Measurements from ENCODE around the gene NOS1AP.

The NOS1AP gene

DNA sequence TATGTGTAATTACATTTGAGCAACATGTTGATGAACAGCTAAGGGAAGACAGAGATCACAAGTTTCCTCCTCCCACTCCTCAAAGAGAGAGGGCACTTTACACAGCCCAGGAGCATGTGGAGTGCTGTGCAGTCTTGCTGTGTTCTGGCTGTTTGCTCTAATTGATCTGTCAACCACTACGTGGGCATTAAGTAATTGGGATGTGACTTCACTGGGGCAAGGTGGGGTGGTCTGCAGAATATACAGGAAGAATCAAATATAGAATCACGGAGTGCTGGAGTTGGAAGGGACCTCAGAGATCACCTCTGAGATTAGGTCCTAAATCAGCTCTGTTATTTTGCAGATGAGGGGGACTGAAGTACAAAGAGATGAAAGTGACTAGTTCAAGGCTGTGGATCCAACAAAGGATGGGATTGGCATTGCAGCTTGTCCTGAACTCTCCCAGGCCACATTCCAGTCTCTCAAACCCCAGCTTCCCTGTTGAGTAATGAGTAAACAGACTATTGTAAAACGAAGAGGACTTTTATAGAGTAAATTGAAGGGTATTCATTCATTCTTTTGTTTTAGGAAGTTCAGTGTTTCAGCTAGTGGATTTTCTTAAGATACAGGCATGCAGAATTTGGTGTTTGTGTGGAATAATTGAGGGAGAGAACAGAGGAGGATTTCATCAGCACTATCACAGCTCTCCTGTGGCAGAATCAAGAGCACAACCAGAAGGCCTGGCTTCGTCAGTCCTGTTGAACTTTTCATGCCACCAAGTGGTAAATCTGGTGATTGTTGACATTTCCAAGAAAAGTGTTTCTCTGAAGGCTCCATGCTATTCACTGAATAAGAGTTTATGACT is 22.4 kb downstream of the NOS1AP start:
- no peak for DNase-seq

DNA sequence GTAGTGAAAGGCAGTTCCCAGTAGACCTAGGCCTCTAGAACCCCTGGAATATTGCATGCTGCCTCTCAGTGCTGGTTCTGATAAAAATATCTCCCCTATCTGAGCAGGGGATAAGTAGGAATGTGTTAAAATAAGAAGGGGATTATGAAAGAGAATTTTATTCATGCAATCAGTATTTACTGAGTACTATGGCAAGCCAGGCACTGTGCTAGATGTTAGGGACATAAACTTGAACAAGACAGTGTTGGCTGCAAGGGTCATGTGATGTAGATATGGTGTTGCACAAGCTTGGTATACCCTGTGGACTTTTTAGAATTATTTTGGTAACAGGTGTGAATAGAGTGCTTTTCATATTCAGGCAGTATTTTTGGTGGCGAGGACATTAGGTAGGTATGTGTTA is 23.6 kb downstream of the NOS1AP start:
- DNase-seq, result no peak

DNA sequence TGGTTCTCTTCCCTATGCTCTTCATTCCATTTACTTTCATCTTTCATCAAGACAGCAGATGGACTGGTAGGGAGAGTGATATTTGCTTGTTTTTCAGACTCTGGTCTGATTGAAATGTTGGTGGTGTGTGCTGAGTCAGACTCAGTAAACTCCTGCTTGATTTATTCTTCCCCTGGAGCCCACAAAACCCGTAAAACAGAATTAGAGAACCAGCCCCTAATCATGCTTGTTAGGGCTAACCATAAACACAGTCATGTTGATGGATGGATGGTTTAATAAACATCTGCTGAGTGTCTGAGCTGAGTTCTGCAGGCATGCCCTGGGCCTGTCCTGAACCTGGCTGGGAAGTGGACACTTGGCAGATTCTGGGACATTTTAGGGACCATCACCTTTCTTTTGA is 24.8 kb downstream of the NOS1AP start:
- DNase-seq, result no peak

DNA sequence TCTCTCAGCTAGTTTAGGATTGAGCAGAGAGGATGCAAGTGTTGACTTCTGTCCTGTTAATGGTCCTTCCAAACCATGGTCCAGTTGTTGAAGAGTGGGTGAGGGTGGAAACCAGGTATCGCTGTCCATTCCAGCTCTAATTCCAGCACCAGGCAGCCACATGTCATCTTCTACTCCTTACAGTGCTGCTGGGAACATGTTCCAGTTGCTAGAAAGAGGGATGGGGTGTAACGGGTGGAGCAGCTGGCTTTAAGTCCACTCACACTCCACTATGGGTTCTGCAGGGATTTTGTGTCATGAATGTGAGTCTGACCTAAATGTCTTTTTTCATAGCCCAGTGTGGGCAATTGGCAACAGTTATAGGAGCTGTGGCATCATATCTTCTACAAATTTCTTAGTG is 25.2 kb downstream of the NOS1AP start:
- no peak for DNase-seq

DNA sequence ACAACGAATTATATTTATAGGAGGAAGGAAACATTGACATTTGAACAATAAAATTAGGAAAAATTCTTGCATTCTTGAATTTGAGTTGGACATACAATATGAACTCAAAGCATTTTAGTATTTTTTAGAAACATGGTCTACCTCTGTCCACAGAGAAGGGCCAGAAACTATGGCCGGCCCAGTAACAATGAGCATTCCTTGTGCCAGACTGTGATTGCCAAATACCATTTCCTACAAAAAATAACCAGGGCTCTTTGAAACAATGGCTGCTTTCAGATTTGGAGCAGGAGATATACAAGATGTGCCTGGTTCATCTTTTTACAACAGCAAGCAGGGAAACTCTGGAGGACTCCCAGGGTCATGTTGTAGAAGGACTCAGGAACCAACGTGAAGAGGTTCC is 38.4 kb downstream of the NOS1AP start:
- no peak for DNase-seq

DNA sequence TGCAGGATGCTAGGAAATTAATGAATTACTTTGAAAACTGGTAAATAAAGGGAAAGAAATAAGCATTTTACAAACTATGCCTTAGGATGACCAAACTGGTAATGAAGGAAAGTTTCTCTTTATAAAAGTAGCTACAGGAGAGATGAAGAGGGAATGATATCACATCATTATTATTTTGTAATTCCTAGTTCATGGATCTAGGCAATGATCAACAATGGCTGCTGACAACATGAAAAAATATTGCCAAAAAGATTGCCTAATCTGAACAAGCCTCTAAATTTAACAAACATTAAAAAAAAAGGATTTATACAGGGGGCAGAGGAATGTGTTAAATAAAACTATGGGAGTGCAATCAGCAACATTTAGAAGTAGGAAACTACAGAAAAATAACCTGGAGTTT is 38.9 kb downstream of the NOS1AP start:
- no peak for DNase-seq

DNA sequence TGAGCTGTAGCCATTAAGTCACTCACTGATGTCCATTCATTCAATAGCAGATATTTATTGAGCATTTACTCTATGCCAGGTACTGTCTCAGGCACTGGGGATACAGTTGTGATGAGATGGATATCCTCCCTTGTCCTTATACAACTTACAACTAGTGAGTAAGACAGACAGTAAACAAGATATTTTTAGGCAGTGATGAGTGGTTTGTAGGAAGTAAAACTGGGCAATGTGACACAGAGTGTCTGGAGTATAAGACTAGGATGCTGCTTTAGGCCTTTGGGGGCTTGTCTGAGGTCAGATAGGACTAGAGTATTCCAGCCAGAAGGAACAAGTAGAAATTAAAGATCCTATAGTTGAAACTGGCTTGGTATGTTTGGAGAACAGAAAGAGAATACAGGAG is 41.4 kb downstream of the NOS1AP start:
- no peak for DNase-seq

DNA sequence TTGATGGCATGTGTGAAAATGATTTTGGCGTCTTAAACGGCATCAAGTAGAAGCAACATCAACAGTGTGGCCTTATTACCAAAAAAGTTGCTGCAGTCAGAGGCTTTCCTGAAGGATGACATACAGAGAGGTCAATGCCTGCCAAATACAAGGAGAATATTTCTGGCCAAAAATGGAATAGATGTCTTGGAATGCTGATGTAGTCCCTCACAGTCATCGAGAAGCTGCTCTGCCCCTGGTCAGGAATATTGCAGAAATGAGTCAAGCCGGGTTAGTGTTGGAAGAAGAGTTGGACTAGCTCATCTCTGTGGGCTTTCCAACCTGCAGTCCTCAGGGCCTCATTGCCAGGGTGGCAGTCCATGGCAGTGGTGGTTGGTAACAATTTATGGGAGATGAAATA is 42.1 kb downstream of the NOS1AP start:
- DNase-seq, result no peak

DNA sequence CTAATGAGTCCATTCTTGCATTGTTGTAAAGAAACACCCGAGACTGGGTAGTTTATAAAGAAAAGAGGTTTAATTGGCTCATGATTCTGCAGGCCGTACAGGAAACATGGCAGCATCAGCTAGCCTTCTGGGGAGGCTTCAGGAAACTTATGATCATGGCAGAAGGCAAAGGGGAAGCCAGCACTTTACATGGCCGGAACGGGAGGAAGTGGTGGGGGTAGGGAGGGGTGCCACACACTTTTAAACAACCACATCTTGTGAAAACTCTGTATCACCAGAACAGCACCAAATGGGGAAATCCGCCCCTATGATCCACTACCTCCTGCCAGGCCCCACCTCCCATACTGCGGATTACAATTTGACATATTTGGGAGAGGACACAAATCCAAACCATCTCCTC is 43.9 kb downstream of the NOS1AP start:
- DNase-seq, result no peak

DNA sequence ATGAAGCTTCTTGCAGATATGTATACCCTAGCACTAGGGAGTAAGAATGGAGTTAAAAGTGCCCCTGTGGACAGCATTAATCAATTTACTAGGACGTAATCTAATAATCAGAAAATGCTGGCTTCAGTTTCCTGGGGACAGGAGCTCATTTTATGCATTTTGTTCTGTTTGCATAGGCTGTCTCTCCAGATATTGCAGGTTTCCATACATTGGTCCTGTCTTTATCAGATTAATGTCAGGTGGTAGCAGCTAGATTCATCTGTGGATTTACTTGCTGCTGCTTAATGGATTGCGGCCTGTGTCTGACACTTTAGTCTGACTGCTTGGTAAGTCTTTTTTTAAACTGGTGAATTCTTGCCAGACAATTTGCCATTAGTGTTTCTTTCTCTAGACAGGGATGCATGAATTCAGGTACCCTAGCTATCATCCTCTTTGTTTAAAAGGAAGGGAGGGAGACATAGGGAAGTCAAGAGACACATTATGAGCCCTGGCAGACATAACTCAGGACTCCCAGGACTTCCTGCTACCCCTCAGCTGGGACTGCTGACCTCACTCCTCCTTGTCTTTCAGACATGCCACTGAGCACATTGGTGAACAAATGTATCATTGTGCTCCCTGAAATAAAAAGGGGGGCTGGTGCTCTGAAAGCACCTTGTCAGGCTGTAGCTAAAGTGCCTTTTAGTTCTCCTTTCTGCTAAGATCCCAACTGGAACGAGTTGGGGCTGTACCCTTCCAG is 47.7 kb downstream of the NOS1AP start:
- no peak for DNase-seq

DNA sequence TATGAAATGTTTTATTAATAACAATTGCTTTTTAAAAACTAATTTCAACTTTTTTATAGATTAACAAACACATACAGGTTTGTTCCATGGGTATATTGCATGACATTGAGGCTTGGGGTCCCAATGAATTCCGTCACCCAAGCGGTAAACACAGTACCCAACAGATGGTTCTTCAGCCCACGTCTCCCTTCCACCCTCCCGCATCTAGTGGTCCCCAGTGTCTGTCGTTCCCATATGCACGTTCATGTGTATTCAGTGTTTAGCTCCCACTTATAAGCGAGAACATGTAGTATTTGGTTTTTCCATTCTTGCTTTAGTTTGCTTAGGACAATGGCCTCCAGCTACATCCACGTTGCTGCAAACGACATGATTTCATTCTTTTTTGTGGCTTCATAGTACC is 48.6 kb downstream of the NOS1AP start:
- no peak for DNase-seq

DNA sequence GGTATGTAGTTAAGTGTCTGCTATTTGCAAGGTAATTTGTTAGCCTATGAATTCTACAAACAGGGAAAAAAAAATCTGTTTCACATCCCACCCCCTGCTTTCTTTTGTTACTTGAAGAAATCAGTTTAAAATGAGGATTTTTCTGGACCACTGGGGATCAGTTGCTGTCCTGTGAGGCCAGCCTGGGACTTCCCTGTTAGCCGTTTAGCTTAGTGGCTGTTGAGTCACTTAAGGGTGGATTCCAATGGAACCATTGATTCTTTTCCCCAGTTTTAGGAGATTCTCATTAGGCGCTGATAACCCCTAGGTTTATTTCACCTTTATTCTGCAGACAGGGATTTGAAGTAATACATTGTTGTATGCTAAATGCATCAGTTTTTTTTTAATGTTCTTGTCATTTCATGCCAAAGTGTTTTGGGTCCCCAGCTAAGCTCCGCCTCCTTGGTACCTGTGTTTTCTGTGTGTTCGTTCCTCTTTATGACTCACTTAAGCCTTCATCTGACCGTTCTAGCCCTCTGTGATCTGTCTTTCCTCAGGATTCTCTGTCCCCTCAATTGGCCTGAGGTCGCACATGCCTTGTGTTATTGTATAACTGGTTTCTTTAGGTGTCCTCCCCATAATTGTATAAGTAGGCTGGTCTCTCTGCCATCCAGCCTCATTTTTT is 59.3 kb downstream of the NOS1AP start:
- DNase-seq, result no peak

DNA sequence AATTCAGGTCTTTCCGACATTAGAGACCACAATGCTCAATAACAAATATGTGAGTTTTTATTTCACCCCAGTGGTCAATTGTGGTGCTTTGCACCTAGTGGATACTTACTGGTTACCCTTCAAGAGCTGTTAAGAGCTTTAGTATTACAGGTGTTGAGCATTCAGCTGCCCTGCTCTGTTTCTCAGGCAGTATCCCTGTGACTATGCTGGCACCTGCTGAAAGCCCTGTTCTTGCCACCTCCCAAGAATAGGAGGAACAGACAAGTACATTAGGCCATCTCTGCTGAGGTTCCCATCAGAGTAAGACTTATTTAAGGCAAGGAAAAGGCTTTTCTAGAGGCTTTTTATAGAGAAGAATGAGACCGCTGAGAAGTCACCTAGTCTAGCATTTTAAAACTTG is 60.8 kb downstream of the NOS1AP start:
- DNase-seq, result no peak

DNA sequence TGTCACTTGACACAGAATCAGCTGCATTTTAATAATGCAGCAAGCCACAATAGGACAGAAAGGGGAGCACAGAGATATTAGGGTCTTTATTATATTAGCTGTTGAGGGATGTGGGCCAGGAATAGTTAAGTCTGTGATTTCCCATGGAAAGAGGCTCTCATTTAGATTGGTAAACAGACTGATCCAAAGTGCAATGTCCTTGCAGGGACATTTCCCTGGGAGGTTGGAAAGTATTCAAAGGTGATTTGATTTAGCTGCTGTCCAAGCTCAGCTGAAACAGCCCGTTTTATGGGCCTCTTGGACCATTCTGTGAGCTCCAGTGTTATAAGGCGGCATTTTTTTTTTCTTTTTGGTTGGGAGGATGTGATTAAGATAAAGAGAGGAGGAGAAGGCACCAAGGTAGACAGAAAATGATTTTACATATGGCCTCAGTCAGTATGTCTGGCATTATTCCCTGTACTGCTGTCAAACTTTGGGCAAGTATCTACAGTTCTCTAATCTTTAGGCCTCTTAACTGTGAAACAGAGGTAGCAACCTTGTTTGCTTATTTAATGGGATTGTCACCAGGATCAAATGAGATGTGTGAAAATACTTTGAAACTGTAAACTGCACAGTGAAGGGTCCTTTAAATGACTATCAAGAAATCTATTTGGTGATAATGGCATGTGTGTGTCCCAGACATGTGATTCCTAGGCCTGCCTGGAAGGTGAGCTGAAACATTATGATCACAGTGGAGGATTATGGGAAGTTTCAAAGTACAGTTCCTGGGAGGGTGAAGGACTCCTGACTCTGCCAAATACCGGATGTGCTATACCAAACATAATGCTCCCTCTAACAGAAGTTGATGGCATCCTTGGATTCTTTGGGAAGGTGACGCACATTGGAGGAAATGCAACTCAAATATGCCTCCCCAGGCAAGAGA is 62.2 kb downstream of the NOS1AP start:
- DNase-seq, result no peak

DNA sequence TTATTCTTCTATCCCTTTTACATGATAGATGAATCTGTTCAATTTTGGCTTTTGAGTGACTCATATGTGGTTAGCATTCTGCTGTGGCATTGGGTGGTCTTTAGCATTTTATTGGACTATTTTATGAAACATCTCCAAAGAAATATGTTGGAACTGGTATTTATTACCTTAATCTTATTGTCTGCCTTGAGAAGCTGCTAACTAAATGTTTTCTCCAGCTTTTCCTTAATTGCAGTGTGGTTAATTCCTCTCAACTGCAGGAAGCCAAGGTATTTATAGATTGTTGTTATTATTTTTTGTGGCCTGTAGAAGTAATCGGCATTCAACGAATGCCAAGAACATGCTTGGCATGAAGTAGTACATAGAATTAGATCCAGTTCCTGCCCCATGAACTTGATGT is 64.1 kb downstream of the NOS1AP start:
- DNase-seq, result no peak

DNA sequence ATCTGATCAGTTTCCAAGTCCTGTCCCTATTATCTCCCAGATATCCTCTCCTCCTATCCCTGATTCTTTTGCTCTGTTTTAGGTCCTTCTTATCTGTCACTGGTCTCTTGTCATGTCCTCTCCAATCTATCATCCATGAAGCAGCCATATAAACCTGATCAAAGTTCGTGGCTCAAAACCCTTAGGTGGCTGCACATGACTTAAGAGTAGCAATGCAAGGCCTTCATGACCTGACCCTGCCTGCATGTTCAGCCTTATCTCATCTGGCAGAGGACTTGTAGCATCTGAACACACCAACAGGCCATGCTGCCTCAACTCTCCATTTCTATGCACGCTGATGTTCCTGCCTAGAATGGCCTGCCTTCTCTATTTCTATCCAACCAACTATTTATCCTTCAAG is 65.2 kb downstream of the NOS1AP start:
- no peak for DNase-seq

DNA sequence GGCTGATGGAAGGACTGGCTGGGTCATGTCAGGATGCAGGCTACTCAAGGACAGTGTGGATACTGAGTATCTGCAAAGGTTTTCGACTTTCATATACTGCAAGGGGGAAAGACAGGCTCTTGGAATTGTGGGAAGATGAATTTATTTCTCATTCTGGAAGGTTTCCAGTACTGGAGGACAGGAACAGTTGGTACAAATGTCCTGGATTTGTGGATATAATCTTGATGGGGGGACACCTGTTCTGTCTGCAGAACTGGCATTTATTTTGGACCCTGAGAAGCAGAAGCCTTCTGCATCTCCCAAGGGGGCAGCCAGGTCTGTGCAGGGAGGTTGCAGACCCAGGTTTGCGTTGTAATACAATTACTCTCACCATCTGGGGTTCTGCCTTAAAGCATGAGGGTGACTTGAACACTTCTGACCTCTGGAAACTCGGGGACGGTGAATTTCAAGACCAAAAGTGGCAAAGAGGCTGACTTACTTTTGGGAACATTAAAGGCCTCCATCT is 65.8 kb downstream of the NOS1AP start:
- DNase-seq, result no peak

DNA sequence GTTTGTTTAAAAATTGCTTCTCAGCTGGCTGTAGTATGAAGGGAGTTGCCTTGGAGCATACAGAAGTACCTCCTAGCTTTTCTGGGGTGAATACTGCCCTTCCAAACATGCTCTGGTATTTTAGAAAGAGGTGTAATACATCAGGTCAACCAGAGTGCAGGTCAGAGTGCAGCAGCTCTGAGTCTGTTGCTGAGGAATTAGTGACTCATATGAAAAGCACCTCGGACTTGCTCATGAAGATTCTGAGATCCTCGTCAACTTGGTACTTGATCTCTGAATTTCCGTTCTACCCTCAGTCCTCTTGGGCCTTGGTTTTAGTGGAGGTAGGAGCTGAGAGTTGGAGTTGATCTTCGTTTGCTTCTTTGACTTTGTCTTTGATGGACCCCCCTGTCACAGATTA is 67.3 kb downstream of the NOS1AP start:
- no peak for DNase-seq

DNA sequence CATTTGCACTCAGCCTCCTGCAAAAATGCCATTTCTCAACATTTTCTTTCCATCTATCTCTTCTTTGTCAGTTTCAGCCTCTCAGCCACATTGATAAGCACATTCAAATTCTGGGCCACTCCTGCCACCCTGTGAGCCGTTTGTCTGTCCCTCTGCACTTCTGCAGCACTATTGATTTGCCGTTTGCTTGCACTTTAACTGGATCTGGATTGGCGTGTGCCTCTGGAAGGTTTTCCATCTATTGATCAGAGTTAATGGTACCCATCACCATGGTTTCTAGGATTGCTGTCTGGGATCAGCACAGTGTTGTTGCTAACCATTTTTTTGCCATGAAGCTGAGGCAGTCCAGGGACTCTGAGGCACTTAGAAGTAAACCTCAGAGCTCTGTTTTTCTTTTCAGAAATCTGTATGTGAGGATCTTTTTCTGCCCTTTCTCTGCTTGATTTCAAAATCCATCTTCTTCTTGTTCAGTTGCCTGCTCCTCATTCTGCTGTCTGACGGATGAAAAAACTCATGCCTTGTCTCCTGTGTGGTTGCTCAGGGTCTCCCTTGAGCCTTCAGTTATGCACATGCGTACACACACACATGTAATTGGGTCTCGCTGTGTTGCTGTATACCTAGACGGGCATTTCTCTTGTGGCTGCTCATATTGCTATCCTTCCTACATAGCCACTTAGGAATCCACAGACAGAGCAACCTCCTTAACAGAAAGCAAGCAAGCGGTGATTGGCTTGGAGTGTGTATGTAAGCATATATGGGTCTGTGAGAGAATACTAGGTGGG is 67.9 kb downstream of the NOS1AP start:
- no peak for DNase-seq

DNA sequence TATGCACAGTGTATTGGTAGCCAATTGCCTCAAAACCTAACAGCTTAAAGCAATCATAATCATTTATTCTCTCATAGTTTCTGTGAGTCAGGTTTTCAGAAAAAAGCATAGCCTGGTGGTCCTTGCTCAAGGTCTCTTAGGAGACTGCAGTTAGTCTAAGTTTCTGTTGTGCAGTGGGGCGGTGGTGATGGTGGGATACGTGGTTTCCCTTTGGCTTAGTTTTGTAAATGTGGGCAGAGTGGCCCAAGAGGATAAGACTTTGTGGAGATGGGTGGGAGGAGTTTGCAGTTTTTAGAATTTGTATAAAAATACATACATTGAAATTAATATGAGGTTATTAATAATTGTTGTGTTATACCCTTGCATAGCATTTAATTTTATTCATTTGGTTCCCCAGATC is 68.6 kb downstream of the NOS1AP start:
- no peak for DNase-seq

DNA sequence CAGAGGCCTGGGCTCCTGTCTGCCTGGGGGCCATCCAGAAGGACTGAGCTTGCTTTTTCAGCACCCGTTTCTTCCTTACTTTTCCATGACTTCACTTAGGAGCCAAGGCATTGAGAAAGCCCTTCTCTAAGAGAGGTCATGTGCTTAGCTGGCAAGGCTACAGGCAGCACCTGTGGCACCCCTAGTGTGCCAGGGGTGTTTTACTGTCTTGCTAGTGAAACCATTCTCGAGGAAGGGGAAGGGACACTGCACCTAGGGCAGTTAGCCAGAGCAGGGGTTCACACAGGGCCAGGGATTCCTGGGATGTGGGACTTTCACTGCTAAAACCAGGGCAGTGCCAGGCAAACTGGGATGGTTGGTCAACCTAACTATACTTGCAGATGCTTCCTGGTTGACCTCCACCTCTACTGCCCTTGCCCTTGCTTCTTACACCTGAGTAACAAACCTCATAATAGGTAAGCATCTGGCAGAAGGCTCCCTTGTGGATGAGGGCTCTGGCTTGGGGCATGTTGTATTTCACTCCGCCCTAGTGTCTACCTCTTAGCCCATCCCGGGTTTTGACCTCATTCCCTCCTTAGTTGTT is 69.2 kb downstream of the NOS1AP start:
- no peak for DNase-seq

DNA sequence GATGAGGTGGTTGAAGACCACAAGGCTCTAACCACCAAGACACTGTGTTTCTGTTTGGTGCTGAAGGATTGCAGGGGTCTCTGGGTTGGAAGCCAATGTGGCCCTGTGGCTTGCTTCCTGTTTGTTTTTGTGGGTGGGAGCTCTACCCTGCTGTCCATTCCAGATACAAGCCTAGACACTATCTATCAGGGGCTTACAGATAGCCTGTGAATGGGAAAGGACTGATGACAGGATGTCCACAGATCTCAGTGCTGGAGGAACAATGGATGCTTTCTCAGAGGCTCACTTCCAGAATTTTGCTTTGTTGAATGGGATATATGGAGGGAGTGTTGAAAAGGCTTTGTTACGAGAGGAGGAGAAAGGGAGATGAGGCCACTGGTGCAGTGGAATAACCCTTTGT is 69.7 kb downstream of the NOS1AP start:
- DNase-seq, result no peak
